Astrocyte of the spinal cord (primary cell): Measurements from ENCODE around the gene CTPS1.

Source experiments
- DNase-seq: peaks from one replicate; pipeline ENCODE4 v3.0.0; 2011; ENCODE audit warnings: low read depth, low spot score
- H3K4me3 ChIP-seq: 2 replicates; pipeline ENCODE4 v1.5.1; 2011; ENCODE audit warnings: low read depth, mild to moderate bottlenecking, low read length, moderate library complexity
- in situ Hi-C: cut with HindIII; loops from 2 replicates; pipeline ENCODE4 v1.10.0; 2017; ENCODE audit warnings: low sequenced_read_pairs
- TF ChIP-seq, protein P1 (sequence below): IDR thresholded peaks from 2 replicates; pipeline ENCODE4 v1.5.1; 2012; ENCODE audit warnings: low read depth, mild to moderate bottlenecking, low read length, inconsistent platforms

CTPS1 gene

DNA sequence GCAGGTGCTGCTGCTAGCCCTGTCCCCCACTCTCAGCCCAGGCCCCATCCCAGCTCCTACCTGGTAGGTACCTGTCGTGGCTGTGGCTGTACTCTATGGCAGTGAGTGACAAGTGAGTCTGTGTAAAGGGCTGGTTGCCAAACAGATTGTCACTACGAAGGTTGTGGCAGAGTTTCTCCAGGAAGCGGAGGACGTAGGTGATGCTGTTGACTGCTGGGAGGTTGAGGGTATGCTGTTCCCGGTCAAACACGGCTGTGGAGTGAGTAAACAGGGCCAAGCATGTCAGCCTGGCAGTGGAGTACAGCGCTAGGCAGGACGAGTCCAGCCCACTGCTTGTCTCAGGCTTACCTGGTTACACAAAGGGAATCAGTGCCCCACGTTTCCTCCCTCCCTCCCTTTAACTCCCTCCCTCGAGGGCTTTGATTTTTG, 66.9 kb downstream of the CTPS1 start:
- TF ChIP-seq, protein P1, sequence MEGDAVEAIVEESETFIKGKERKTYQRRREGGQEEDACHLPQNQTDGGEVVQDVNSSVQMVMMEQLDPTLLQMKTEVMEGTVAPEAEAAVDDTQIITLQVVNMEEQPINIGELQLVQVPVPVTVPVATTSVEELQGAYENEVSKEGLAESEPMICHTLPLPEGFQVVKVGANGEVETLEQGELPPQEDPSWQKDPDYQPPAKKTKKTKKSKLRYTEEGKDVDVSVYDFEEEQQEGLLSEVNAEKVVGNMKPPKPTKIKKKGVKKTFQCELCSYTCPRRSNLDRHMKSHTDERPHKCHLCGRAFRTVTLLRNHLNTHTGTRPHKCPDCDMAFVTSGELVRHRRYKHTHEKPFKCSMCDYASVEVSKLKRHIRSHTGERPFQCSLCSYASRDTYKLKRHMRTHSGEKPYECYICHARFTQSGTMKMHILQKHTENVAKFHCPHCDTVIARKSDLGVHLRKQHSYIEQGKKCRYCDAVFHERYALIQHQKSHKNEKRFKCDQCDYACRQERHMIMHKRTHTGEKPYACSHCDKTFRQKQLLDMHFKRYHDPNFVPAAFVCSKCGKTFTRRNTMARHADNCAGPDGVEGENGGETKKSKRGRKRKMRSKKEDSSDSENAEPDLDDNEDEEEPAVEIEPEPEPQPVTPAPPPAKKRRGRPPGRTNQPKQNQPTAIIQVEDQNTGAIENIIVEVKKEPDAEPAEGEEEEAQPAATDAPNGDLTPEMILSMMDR = no peak
- no peak overlapping the region for H3K4me3 ChIP-seq
- DNase-seq = no peak
- in situ Hi-C loops = no loop called here

DNA sequence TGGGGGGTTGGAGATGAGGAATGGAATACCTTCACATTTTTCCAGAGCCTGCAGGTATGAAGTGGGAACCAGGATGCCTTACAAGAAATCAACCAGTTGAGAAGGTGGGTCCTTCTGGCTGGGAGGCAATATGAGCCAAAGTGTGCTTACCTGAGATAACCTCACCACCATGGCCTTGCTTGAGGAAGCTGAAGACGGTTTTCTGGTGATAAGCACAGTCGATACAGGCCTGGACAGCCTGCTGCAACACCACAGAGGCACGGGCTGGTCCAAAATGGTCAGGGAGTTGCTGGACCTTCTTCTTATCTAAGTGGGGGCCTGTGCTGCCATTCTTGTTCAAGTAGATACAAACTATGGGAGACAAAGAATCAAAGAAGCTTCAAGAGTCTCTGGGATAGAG, 69.0 kb downstream of the CTPS1 start:
- TF ChIP-seq, protein P1 = no peak
- in situ Hi-C loops = no loop called here
- DNase-seq = no peak
- H3K4me3 ChIP-seq = no peak overlapping the region

DNA sequence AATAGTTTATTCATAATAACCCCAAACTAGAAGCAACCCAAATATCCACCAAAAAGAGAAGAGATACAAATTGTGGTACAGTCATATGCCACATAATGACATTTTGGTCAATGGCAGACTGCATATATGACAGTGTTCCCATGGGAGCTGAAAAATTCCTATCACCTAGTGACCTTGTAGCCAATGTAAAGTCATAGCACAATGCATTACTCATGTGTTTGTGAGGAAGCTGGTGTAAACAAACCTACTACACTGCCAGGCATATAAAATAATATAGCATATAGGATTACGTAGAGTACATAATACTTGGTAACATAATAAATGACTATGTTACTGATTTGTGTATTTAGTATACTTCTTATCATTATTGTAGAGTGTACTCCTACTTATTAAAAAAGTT, 71.5 kb downstream of the CTPS1 start:
- DNase-seq = no peak
- TF ChIP-seq, protein P1 = no peak
- no peak overlapping the region for H3K4me3 ChIP-seq
- in situ Hi-C loops = no loop called here

DNA sequence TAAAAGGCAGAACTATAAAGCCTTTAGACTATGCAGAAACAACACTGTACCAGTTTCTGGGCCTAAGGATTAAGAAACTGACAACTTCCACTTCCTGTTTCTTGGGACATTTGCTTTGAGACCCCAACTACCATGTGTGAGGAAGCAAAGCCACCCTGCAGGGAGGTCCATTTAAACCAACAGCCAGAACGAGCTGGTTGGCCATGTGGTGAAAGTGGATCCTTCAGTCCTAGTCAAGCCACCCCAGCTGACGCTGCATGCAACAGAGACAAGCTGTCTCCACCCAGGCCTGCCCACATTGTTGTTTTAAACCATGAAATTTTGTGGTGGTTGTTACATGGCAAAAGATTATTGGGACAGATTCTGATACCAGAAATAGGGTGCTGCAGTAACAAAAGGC, 73.8 kb downstream of the CTPS1 start:
- in situ Hi-C loops = no loop called here
- TF ChIP-seq, protein P1 = no peak
- no peak for DNase-seq

DNA sequence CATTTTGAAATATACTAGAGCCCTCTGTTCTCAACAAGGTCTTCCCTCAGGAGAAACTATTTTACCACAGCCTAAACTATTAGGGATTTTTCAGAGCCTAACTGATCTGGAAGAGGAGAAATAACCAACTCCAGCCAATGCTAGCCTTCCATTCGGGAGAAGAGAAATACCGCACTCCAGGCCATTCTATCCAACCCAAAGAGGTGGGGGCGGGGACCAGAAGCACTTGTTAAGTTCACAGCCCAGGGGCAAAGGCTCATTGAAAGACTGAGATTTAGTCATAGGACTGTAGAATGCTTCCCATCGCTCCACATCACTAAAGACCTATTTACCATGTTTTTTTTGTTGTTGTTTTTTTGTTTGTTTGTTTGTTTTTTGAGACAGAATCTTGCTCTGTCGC, 77.4 kb downstream of the CTPS1 start:
- no peak overlapping the region for H3K4me3 ChIP-seq
- TF ChIP-seq, protein P1 = no peak
- no peak for DNase-seq
- in situ Hi-C loops = no loop called here

More for the DNA sequence above, 73.8 kb downstream of the CTPS1 start:
- H3K4me3 ChIP-seq = no peak overlapping the region
